NOMO-1 treated with dmso at 0.1 percent for 144 hours (cell line): Measurements from ENCODE around the gene IGSF6.
"Not testable (repeated sequence)": the region's sequence is repeated elsewhere in the genome, so short reads cannot be mapped to it uniquely, and the experiment has no call there.

Source experiments
- DNase-seq: peaks from one replicate; lab custom pipeline; 2025; ENCODE audit not compliant: unreplicated experiment; lab: John Stamatoyannopoulos, UW

The IGSF6 gene

GRCh38 chr16:21654466-21654865 is 2.1 kb upstream of the IGSF6 start:
- no peak for DNase-seq

GRCh38 chr16:21653571-21653970 is 1.2 kb upstream of the IGSF6 start:
- no peak for DNase-seq

GRCh38 chr16:21651515-21651914 is 893 bp downstream of the IGSF6 start:
- no peak for DNase-seq

GRCh38 chr16:21650521-21650920 is 1.9 kb downstream of the IGSF6 start:
- peak; percentile 80 for DNase-seq

- DNase-seq: not testable (repeated sequence)
These were observed 2.5 kb downstream of the IGSF6 start for GRCh38 chr16:21649826-21650406.

GRCh38 chr16:21647562-21648164 is 4.7 kb downstream of the IGSF6 start:
- no peak for DNase-seq

- DNase-seq: no peak
These were observed 5.5 kb downstream of the IGSF6 start for GRCh38 chr16:21646721-21647561.

- no peak for DNase-seq
These were observed 6.3 kb downstream of the IGSF6 start for GRCh38 chr16:21646091-21646490.

GRCh38 chr16:21645261-21645721 is 7.1 kb downstream of the IGSF6 start:
- peak; percentile 68 for DNase-seq

- DNase-seq: no peak
These were observed 7.7 kb downstream of the IGSF6 start for GRCh38 chr16:21644674-21645073.

GRCh38 chr16:21643785-21644184 is 8.6 kb downstream of the IGSF6 start:
- DNase-seq: no peak

- DNase-seq: peak; percentile 34
These were observed 9.5 kb downstream of the IGSF6 start for GRCh38 chr16:21642861-21643260.

- no peak for DNase-seq
These were observed 10.5 kb downstream of the IGSF6 start for GRCh38 chr16:21641916-21642315.

GRCh38 chr16:21639493-21639892 is 12.9 kb downstream of the IGSF6 start:
- DNase-seq: no peak

GRCh38 chr16:21638573-21638975 is 13.8 kb downstream of the IGSF6 start:
- no peak for DNase-seq

- DNase-seq: no peak
These were observed 15.1 kb downstream of the IGSF6 start for GRCh38 chr16:21637032-21637968.

GRCh38 chr16:21635694-21636093 is 16.7 kb downstream of the IGSF6 start:
- DNase-seq: not testable (repeated sequence)

- no peak for DNase-seq
These were observed 18.2 kb downstream of the IGSF6 start for GRCh38 chr16:21634216-21634615.

- DNase-seq: not testable (repeated sequence)
These were observed 20.3 kb downstream of the IGSF6 start for GRCh38 chr16:21631951-21632575.

- DNase-seq: not testable (repeated sequence)
These were observed 21.0 kb downstream of the IGSF6 start for GRCh38 chr16:21631376-21631775.
